PFSK-1 (cell line): ENCODE results near the gene KIAA0408.

ENCODE experiments used
- FOXP2 ChIP-seq: optimal IDR thresholded peaks from 2 replicates; pipeline ENCODE3; 2011; ENCODE audit warnings: borderline replicate concordance, control low read depth, inconsistent platforms; ENCODE audit not compliant: insufficient read depth; ENCODE audit errors: extremely low read length, extremely low read depth
- POLR2AphosphoS5 ChIP-seq: IDR thresholded peaks from 2 replicates; pipeline ENCODE4 v1.6.1; 2012; ENCODE audit warnings: low read depth, mild to moderate bottlenecking, control low read depth, low read length, moderate library complexity
- REST ChIP-seq, 2 experiments: IDR thresholded peaks; 2 replicates each; pipeline versions ENCODE4 v1.6.1 to v1.8.0; 2011 to 2012; ENCODE audit warnings: low read depth in 2 of 2, low read length in 2 of 2, control low read depth in 1 of 2, inconsistent platforms in 1 of 2, mild to moderate bottlenecking in 1 of 2, moderate library complexity in 1 of 2; ENCODE audit not compliant: insufficient read depth in 1 of 2
- SIN3A ChIP-seq: IDR thresholded peaks from 2 replicates; pipeline ENCODE4 v1.6.1; 2012; ENCODE audit warnings: mild to moderate bottlenecking, low read length, moderate library complexity, borderline replicate concordance; ENCODE audit not compliant: insufficient read depth
- TAF1 ChIP-seq: IDR thresholded peaks from 2 replicates; pipeline ENCODE4 v1.6.1; 2012; ENCODE audit warnings: low read length, control low read depth, borderline replicate concordance; ENCODE audit not compliant: insufficient read depth

GRCh38 chr6:127462376-127462775 is 3.2 kb upstream of the KIAA0408 start:
- TF ChIP-seq FOXP2 (no peak), POLR2AphosphoS5 (no peak), SIN3A (no peak), TAF1 (no peak), REST (IDR thresholded peaks at IDR 0.05; ENCODE audit: insufficient read depth in 1 of 2, low read depth in 2 of 2, low read length in 2 of 2) (no peak)
